Suprapubic skin (tissue), 4 donors: ENCODE data around the gene AJAP1. TPM values are rescaled to one million over a fixed set of nuclear protein-coding genes. Genes with fewer than 3 reads are reported as not detected.

Source experiments
- DNase-seq, 2 donors: peaks; one replicate each; pipeline ENCODE4 v3.0.0-alpha.2; 2019; ENCODE audit warnings: low spot score in 2 of 2
- H3K27ac ChIP-seq: fragments of 200-600 bp; sonication (generic); one replicate; pipeline ENCODE4 v1.5.1; 2019
- H3K27me3 ChIP-seq: fragments of 200-600 bp; sonication (generic); one replicate; pipeline ENCODE4 v1.5.1; 2019
- H3K36me3 ChIP-seq: fragments of 200-600 bp; sonication (generic); one replicate; pipeline ENCODE4 v1.5.1; 2019
- H3K4me1 ChIP-seq: fragments of 200-600 bp; sonication (generic); one replicate; pipeline ENCODE4 v1.5.1; 2019
- H3K4me3 ChIP-seq: fragments of 200-600 bp; sonication (generic); one replicate; pipeline ENCODE4 v1.5.1; 2019; ENCODE audit warnings: mild to moderate bottlenecking
- H3K9me3 ChIP-seq: fragments of 200-600 bp; sonication (generic); one replicate; pipeline ENCODE4 v1.5.1; 2019
- EP300 ChIP-seq: sonication (generic); formaldehyde crosslinking; IDR thresholded peaks from one replicate; pipeline ENCODE4 v1.6.1; 2017; ENCODE audit warnings: antibody characterized with exemption
- POLR2A ChIP-seq, 2 donors: fragments of 450-650 bp; IDR thresholded peaks; one replicate each; pipeline ENCODE4 v1.6.1; 2017; ENCODE audit warnings: antibody characterized with exemption in 2 of 2, mild to moderate bottlenecking in 2 of 2, moderate library complexity in 2 of 2
- POLR2AphosphoS5 ChIP-seq, 3 donors: sonication (generic); formaldehyde crosslinking; IDR thresholded peaks; one replicate each; pipeline ENCODE4 v1.6.1; 2017; ENCODE audit warnings: antibody characterized with exemption in 3 of 3
- WGBS: methylation state at CpG from one replicate; pipeline ENCODE4 v1.1.5; 2018; 5-methylcytosine and 5-hydroxymethylcytosine counted together
- total RNA-seq, 4 donors: library from RNA; depleted of rRNA; stranded (reverse); fragments of >200 nt; gene quantifications; one replicate each; pipeline ENCODE4 v1.1.0, GENCODE V29; 2016
- TF ChIP-seq, protein P1 (sequence below), 2 donors: fragments of 200-600 bp in 1 of 2; fragments of 450-650 bp in 1 of 2; sonication (generic) in 1 of 2; IDR thresholded peaks; one replicate each; pipeline ENCODE4 v1.5.1; 2016 to 2019; ENCODE audit warnings: antibody characterized with exemption in 2 of 2, mild to moderate bottlenecking in 1 of 2, moderate library complexity in 1 of 2

The AJAP1 gene
- total RNA-seq, 4 donors from 2014 or later: 0.11 to 2.3 (median 0.80) TPM

DNA sequence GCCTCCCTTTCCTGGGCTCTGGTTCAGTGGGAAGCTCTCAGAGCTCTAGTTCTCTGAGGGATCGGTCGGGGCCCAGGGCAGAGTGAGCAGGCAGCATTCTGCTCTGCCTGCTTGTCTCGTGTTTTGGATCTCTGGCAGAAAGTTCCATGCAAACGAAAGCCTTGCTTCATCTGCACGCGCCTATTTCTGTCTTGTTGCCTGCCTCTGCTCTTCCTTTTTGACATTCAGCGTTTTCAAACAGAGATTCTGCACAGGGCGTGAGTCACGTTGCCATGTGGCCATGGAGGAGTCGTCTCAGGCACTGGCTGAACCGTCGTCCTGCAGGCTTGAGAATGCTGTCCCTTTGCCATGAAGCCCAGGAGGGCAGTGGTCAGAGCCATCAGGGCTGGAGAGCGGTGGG, 20.3 kb downstream of the AJAP1 start:
- no peak for DNase-seq
- WGBS: 89% methylated on average over 10 of the region's 13 CpGs
- Histone ChIP-seq H3K36me3 (no peaks in the 10 kb centered on the region), H3K27ac (no peak overlapping the region), H3K9me3 (peaks cover 8% of the 10 kb centered on the region), H3K4me3 (no peak overlapping the region), H3K4me1 (no peaks in the 10 kb centered on the region), H3K27me3 (peaks cover 4% of the 10 kb centered on the region)
- TF ChIP-seq, protein P1, sequence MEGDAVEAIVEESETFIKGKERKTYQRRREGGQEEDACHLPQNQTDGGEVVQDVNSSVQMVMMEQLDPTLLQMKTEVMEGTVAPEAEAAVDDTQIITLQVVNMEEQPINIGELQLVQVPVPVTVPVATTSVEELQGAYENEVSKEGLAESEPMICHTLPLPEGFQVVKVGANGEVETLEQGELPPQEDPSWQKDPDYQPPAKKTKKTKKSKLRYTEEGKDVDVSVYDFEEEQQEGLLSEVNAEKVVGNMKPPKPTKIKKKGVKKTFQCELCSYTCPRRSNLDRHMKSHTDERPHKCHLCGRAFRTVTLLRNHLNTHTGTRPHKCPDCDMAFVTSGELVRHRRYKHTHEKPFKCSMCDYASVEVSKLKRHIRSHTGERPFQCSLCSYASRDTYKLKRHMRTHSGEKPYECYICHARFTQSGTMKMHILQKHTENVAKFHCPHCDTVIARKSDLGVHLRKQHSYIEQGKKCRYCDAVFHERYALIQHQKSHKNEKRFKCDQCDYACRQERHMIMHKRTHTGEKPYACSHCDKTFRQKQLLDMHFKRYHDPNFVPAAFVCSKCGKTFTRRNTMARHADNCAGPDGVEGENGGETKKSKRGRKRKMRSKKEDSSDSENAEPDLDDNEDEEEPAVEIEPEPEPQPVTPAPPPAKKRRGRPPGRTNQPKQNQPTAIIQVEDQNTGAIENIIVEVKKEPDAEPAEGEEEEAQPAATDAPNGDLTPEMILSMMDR (IDR thresholded peaks at IDR 0.05): no peak
- no peak for TF ChIP-seq POLR2A (IDR thresholded peaks at IDR 0.05)

DNA sequence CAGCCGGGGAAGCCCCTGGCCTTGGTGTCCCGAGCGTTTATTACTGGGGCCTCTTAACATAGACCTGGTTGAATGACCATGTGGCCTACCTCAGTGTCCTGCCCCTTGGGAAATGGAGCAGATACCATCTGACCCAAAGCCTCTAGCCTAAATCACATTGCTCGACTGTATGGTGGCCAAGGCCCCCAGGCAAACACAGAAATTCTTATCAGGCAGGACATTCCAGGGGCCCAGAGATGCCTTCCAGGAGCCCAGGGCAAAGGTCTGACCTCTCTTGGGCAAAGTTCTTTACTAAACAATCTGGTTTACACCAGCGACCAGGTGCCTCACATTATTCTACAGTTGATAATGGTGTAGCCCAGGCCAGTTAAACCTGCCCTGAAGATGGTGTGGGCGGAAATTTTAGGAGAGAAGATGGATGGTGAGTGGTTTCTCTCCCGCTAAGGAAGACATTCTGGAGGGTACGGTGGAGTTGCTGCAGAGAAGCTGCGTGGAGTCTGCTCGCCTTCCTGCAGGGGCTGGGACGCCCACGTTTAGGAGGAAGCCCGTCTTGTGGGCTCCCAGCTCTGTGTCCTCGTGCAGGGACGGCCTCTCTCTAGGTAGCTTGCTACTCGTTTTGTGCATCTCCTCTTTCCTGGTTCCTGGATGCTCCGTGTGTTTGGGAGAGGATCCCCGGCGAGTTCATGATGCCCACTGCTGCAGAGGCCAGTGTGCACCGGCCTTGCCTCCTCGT, 21.2 kb downstream of the AJAP1 start:
- no peak for DNase-seq
- no peaks in the 10 kb centered on the region for H3K4me1 ChIP-seq
- no peak overlapping the region for H3K4me3 ChIP-seq
- H3K27ac ChIP-seq: no peak overlapping the region
- 84% methylated on average over 21 of the region's 21 CpGs for WGBS
- TF ChIP-seq, protein P1 (IDR thresholded peaks at IDR 0.05): no peak
- no peak for TF ChIP-seq POLR2AphosphoS5 (IDR thresholded peaks at IDR 0.05)
- no peak for TF ChIP-seq POLR2A (IDR thresholded peaks at IDR 0.05)
- no peak for TF ChIP-seq EP300
- no peaks in the 10 kb centered on the region for H3K36me3 ChIP-seq
- H3K27me3 ChIP-seq: peaks cover 4% of the 10 kb centered on the region
- peaks cover 8% of the 10 kb centered on the region for H3K9me3 ChIP-seq

DNA sequence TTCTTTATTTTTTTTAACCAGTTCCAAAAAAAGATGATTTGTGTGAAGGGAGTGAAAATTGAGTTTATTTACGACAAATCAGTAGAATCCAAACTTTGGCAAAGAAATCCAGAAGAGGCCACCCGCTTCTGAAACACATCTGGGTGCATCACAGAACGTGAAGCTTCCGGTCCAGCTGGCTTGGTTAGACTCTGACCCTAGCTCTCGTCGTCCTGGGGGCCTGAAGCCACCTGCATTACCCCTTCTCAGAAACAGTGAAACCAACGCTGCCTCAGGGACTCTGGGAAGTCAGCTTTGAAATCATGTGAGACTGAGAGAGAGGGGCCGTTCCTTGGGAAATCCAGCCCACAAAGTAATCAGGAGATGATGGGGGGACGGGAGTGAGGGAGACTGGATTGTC, 21.8 kb downstream of the AJAP1 start:
- peaks cover 4% of the 10 kb centered on the region for H3K27me3 ChIP-seq
- no peak overlapping the region for H3K27ac ChIP-seq
- H3K4me1 ChIP-seq: no peaks in the 10 kb centered on the region
- H3K9me3 ChIP-seq: peaks cover 8% of the 10 kb centered on the region
- WGBS: 84% methylated on average over 9 of the region's 9 CpGs
- H3K36me3 ChIP-seq: no peaks in the 10 kb centered on the region
- TF ChIP-seq, protein P1 (IDR thresholded peaks at IDR 0.05): no peak
- TF ChIP-seq POLR2A (IDR thresholded peaks at IDR 0.05) (no peak), POLR2AphosphoS5 (IDR thresholded peaks at IDR 0.05) (no peak), EP300 (no peak)
- no peak for DNase-seq
- no peak overlapping the region for H3K4me3 ChIP-seq

DNA sequence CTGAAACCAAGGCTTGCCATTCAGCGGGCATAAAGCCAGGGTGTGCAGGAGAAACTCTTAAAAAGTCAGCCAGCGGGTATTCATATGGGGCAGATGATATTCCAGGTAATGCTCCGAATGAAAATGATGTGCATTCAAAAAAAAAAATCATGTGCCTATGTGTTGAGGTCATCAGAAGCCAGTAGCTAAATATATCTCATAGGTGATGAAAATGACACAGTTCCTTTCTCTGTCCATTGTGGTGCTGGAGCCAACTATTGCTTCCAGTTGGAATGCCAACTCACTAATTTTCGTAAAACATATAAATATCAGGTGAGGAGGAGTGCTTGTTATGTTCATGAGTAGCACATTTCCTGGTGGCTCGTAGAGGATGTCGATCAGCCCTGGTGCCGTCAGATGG, 23.2 kb downstream of the AJAP1 start:
- H3K27ac ChIP-seq: no peak overlapping the region
- H3K27me3 ChIP-seq: peaks cover 2% of the 10 kb centered on the region
- no peak for TF ChIP-seq EP300
- TF ChIP-seq POLR2A (IDR thresholded peaks at IDR 0.05): no peak
- no peak for TF ChIP-seq POLR2AphosphoS5 (IDR thresholded peaks at IDR 0.05)
- TF ChIP-seq, protein P1 (IDR thresholded peaks at IDR 0.05): no peak
- no peak overlapping the region for H3K4me3 ChIP-seq
- DNase-seq: no peak
- 76% methylated on average over 7 of the region's 7 CpGs for WGBS
- no peaks in the 10 kb centered on the region for H3K4me1 ChIP-seq
- H3K9me3 ChIP-seq: peaks cover 8% of the 10 kb centered on the region
- H3K36me3 ChIP-seq: no peaks in the 10 kb centered on the region

DNA sequence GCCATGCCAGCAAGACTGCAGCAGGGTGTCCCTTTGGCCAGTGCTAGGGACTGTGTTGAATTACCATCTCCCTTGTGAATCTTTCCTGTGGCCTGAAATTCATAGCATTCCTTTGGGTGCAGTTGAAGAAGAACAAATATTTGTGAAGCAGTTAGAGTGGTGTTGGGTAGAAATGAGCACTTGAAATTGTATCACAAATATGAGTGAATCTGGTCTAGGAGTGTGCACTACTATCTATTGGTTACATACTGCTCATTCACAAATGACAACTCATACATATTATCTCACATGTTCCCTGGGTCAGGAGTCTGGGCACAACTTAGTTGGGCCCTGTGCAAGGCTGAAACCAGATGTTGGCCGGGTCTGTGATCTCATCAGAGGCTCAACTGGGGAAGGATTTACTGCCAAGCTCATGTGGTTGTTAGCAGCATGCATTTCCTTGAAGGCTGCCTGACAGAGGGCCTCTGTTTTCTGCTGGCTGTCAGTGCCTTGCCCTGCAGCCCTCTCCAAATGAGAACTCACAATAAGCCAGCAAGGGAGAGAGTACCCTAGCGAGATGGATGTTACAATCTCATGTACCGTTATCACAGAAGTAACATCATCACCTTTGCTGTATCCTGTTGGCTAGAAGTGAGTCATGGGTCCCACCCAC, 23.8 kb downstream of the AJAP1 start:
- DNase-seq: no peak
- H3K27ac ChIP-seq: no peak overlapping the region
- peaks cover 8% of the 10 kb centered on the region for H3K9me3 ChIP-seq
- no peaks in the 10 kb centered on the region for H3K4me1 ChIP-seq
- H3K4me3 ChIP-seq: no peak overlapping the region
- H3K36me3 ChIP-seq: no peaks in the 10 kb centered on the region
- WGBS: 78% methylated on average over 1 of the region's 3 CpGs
- TF ChIP-seq POLR2A (IDR thresholded peaks at IDR 0.05) (no peak), EP300 (no peak), POLR2AphosphoS5 (IDR thresholded peaks at IDR 0.05) (no peak)
- TF ChIP-seq, protein P1 (IDR thresholded peaks at IDR 0.05): no peak
- H3K27me3 ChIP-seq: no peaks in the 10 kb centered on the region
